ENCODE data around the gene RBM4B.

DNA sequence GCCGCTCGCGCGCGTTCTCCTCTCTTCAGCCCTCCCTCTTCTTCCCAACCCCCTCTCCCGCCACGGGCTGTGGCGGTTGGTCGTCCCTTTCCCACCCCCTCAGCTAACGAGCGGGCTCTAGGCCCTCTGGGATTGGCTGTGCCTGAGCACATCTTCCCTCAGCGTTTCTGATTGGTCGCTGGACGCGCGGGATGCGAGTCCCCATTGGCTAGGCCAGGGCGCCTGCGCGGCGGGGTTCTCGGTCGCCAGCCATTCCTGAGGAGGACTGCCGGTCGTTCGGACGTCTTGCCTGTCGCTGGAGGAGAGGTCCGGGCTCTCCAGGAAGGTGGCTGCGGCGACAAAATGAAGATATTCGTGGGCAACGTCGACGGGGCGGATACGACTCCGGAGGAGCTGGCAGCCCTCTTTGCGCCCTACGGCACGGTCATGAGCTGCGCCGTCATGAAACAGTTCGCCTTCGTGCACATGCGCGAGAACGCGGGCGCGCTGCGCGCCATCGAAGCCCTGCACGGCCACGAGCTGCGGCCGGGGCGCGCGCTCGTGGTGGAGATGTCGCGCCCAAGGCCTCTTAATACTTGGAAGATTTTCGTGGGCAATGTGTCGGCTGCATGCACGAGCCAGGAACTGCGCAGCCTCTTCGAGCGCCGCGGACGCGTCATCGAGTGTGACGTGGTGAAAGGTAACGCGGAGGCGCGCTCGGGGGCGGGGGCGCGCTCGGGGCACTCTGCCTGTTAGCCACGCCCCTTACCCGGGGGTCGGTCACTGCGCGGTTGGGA, 61.1 kb downstream of the RBM4B start, which contains the start of gene RBM14:
- no peak for TF ChIP-seq CTCF (IDR thresholded peaks at IDR 0.05; ENCODE audit: insufficient read depth, low read depth, low read length)
- no peak for TF ChIP-seq EZH2 (IDR thresholded peaks at IDR 0.05; ENCODE audit: insufficient read depth, low read length)

Measured in astrocyte (in vitro differentiated cells and primary cell).